Measurements from ENCODE around the gene KLHL3. TPM values are rescaled to one million over a fixed set of nuclear protein-coding genes. Genes with fewer than 3 reads are reported as not detected.

The KLHL3 gene
- total RNA-seq, 4 donors from 2014 or later: 11.9 to 26.7 (median 17.9) TPM

DNA sequence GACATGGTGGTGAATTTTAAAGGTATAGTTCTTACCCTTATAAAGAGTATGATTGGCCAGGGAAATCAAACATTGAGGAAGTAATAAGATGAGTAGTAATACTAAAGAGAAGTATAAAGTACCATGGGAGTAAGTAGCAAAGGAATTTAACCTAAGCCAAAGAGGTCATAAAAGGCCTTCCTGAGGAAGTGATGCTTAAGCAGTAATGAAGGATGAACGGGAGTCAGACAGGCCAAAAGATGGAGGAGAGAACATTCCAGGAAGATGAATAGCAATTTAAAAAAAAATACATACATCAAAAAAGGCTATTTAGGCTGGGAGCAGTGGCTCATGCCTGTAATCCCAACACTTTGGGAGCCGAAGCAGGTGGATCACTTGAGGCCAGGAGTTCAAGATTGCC is 29.0 kb downstream of the KLHL3 start:
- WGBS, 2 donors: 90 to 91% methylated on average over 2 of the region's 2 CpGs
- Histone ChIP-seq H3K27ac (no peak overlapping the region), H3K36me3 (no peaks in the 10 kb centered on the region), H3K9me3 (no peaks in the 10 kb centered on the region), H3K4me3 (replicated peaks in 1 of 3) (no peak overlapping the region), H3K4me1 (peaks cover 13 to 31% of the 10 kb centered on the region in 2 donors), H3K27me3 (no peaks in the 10 kb centered on the region)
- no peak for DNase-seq
- intact Hi-C loops (cut with DNase I): no loop called here
- no peak for TF ChIP-seq POLR2A (IDR thresholded peaks at IDR 0.05)
- TF ChIP-seq, protein P1, sequence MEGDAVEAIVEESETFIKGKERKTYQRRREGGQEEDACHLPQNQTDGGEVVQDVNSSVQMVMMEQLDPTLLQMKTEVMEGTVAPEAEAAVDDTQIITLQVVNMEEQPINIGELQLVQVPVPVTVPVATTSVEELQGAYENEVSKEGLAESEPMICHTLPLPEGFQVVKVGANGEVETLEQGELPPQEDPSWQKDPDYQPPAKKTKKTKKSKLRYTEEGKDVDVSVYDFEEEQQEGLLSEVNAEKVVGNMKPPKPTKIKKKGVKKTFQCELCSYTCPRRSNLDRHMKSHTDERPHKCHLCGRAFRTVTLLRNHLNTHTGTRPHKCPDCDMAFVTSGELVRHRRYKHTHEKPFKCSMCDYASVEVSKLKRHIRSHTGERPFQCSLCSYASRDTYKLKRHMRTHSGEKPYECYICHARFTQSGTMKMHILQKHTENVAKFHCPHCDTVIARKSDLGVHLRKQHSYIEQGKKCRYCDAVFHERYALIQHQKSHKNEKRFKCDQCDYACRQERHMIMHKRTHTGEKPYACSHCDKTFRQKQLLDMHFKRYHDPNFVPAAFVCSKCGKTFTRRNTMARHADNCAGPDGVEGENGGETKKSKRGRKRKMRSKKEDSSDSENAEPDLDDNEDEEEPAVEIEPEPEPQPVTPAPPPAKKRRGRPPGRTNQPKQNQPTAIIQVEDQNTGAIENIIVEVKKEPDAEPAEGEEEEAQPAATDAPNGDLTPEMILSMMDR (IDR thresholded peaks at IDR 0.05): no peak

DNA sequence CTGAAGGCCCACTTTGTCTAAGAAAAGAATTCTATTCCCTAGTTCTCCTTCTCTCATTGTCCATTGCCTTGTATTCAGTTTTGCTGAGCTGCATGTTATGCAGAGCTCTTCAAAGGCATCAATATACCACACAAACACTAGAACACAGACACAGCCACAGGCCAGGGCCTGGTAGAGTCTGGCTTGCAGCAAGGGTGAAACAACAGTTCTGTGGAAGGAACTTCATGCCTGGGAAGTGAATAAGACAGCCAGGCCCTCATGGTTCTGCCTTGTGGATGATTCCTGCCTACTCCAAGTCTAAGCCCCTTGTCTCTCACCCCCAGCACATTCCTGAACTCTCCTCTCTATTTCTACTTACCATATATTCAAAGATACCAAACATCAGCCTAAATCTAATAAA is 30.8 kb downstream of the KLHL3 start:
- no peak overlapping the region for H3K27ac ChIP-seq
- intact Hi-C loops (cut with DNase I): no loop called here
- no peaks in the 10 kb centered on the region for H3K36me3 ChIP-seq
- TF ChIP-seq, protein P1 (IDR thresholded peaks at IDR 0.05): no peak
- no peak for TF ChIP-seq POLR2A (IDR thresholded peaks at IDR 0.05)
- H3K4me1 ChIP-seq: peaks cover 15 to 20% of the 10 kb centered on the region in 2 donors
- H3K9me3 ChIP-seq: no peaks in the 10 kb centered on the region
- no peaks in the 10 kb centered on the region for H3K27me3 ChIP-seq
- H3K4me3 ChIP-seq (replicated peaks in 1 of 3): no peak overlapping the region
- DNase-seq: no peak

DNA sequence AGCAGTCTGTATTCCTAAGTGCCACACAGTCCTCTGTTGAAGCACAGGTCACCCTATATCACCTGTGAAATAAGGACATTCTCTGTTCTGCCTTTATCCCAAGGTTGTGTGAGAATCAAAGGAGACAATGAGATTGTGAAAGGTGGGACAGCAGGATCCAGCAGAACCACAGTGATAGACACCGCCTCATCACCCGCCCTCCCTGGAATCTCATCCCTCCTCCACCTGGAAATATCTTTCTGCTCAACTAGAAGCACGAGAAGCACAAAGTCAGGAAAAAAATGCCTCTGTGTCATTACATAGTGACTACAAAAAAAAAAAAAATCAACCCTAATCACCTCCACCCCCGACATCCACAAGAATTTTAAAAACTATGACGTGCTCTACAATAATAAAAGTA is 32.3 kb downstream of the KLHL3 start:
- no peak for DNase-seq

DNA sequence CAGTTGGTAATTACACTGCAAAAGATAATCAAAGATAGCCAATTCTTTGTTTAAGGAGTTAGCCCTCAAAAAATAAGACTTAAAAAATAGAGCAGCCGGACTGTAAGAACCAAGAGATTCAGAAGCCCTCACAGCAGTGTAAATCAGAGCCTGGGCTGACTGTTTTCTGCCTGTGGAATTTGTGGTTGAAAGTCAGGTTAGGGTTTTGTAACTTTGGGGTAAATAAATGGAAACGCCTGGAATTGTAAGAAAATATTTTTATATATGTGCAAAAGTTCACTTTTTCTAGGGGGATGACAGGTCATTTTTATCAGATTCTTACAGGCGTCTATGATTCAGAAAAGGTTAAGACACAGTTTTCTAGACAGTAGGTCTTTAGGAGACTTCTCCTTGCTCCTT is 35.6 kb downstream of the KLHL3 start:
- no peaks in the 10 kb centered on the region for H3K36me3 ChIP-seq
- WGBS, 2 donors: 87 to 91% methylated on average over 3 of the region's 3 CpGs
- no peak for DNase-seq
- H3K4me3 ChIP-seq (replicated peaks in 1 of 3): no peak overlapping the region
- H3K27ac ChIP-seq: peak overlapping the region; percentile 59 to 75 (median 71)
- H3K27me3 ChIP-seq: no peaks in the 10 kb centered on the region
- TF ChIP-seq, protein P1 (IDR thresholded peaks at IDR 0.05): no peak
- intact Hi-C loops (cut with DNase I): no loop called here
- H3K4me1 ChIP-seq: peaks cover 14 to 15% of the 10 kb centered on the region in 2 donors
- H3K9me3 ChIP-seq: no peaks in the 10 kb centered on the region

More for the DNA sequence above, 32.3 kb downstream of the KLHL3 start:
- intact Hi-C loops (cut with DNase I): no loop called here
- no peak for TF ChIP-seq POLR2A (IDR thresholded peaks at IDR 0.05)
- TF ChIP-seq, protein P1 (IDR thresholded peaks at IDR 0.05): no peak
- Histone ChIP-seq H3K27ac (no peak overlapping the region), H3K27me3 (no peaks in the 10 kb centered on the region), H3K36me3 (no peaks in the 10 kb centered on the region), H3K4me3 (replicated peaks in 1 of 3) (no peak overlapping the region), H3K4me1 (peaks cover 24 to 26% of the 10 kb centered on the region in 2 donors), H3K9me3 (no peaks in the 10 kb centered on the region)
- WGBS, 2 donors: 97 to 98% methylated on average over 5 of the region's 5 CpGs

DNA sequence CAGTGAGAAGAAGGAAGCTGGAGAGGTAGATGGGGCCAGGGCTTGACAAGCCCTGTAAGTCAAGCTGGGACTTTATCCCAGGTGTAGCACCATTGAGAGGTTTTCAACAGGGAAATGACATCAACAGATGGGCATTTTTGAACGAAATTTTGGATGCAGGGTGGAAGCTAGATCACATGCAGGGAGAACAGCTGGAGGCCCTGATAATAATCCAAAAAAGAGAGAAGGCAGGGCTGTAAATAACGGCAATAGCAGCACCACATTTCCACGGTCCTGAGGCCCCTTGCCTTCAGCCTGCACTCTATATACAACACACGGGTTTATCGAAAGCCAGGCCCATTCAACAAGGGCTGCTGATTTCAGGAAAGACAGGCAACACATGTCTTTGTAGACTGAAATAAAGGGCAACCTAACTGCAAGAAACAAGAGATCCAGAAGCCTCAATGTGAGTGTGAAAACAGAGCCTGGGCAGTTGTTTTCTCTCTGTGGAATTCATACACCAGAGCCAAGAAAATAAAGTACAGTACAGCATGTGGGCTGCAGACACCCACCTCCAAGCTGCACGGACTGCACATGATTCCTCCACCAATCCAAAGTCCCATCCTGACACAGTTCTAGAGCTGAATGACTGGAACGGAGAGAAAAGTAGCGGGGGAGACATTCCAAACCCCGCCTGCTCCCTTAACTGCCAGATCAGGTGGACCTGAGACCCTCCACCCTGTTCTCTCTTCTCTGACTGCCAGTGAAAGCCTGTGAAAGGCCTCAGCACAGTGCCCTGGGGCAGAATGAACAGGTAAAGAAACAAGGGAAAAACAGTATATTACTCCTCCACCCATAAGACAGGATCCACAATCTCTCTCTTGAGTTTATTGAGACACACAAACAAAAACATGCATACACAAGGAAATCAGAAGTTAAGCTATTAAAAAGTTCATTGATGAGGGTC is 36.3 kb downstream of the KLHL3 start:
- peaks cover 14 to 20% of the 10 kb centered on the region in 2 donors for H3K4me1 ChIP-seq
- intact Hi-C loops (cut with DNase I): no loop called here
- no peaks in the 10 kb centered on the region for H3K27me3 ChIP-seq
- H3K4me3 ChIP-seq (replicated peaks in 1 of 3): no peak overlapping the region
- no peaks in the 10 kb centered on the region for H3K36me3 ChIP-seq
- peak overlapping the region; percentile 59 to 75 (median 71) for H3K27ac ChIP-seq
- WGBS, 2 donors: 56 to 59% methylated on average over 9 of the region's 9 CpGs
- H3K9me3 ChIP-seq: no peaks in the 10 kb centered on the region
- TF ChIP-seq POLR2A (IDR thresholded peaks at IDR 0.05): no peak
- TF ChIP-seq, protein P1 (IDR thresholded peaks at IDR 0.05): no peak
- DNase-seq: peak; percentile 17 to 37
